CD4-positive, alpha-beta T cell treated with Interleukin-15 for 4 hours (primary cell): ENCODE data around the gene NCAM2.

Experiments
- DNase-seq: peaks from one replicate; pipeline ENCODE4 v3.0.0-alpha.2; 2020; ENCODE audit warnings: low spot score

The NCAM2 gene

GRCh38 chr21:21460979-21461378 lies 462.8 kb downstream of the NCAM2 start:
- DNase-seq, result no peak

GRCh38 chr21:21463456-21463855 lies 465.2 kb downstream of the NCAM2 start:
- no peak for DNase-seq

GRCh38 chr21:21464684-21465083 lies 466.5 kb downstream of the NCAM2 start:
- no peak for DNase-seq

DNA sequence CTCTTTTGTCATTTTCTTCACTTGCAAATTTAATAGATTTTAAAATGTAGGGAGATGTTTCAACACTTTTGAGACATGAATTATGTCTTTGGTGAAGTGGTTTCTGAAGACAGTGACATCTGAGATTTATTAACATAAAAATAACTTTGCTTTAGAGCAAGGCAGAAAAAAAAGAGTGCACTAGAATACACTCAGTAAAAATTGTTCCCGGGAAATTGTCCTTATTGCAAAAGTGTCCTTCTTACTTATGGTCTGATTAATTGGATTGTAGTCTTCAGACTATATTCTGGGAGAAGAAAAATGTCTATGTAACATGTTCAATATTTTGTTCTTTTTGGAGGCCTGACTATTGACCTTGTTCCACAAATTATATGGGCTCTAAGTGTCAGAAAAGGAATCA lies 468.5 kb downstream of the NCAM2 start:
- no peak for DNase-seq

DNA sequence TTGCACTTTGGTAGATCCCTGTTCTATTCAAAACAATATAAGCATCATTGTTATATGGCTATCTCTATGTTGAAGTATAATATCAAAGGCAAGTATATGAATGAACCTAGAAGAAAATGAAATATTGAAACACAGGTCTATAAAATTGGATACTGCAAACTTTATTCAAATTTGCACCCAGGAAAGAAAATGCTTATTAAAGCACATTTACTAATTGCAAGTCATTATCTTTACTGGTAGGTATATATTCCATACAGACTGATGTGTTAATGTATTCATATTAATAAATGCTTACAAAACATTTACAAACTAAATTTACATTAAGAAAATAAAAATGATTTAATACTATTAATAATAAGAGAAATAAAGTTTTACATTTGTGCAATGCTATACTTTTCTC lies 469.8 kb downstream of the NCAM2 start:
- no peak for DNase-seq

- DNase-seq, result no peak
Observed at GRCh38 chr21:21481239-21481638, 483.0 kb downstream of the NCAM2 start.

DNA sequence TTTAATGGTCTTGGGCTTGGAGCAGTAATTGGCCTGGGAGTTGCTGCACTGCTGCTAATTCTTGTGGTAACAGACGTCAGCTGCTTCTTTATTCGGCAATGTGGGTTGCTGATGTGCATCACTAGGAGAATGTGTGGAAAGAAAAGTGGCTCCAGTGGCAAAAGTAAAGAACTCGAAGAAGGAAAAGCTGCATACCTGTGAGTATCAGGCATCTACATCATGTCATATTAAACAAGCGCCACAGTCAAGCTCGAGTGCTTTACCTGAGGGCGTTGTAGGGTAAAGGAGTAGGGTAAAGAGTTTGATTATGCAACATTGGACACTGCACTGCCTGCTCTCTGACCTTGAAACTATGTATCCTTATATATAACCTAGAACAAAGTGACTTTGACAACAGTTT lies 510.6 kb downstream of the NCAM2 start:
- DNase-seq, result no peak

- no peak for DNase-seq
Observed at GRCh38 chr21:21530680-21531079, 532.5 kb downstream of the NCAM2 start.

GRCh38 chr21:21547368-21547953 lies 549.3 kb downstream of the NCAM2 start:
- no peak for DNase-seq

GRCh38 chr21:21559285-21560045 lies 561.3 kb downstream of the NCAM2 start:
- no peak for DNase-seq
